Metanephros (tissue), 2 donors: ENCODE measurements around the gene PDRG1. TPM values are rescaled to one million over a fixed set of nuclear protein-coding genes. Genes with fewer than 3 reads are reported as not detected.

ENCODE experiments used
- small RNA-seq: library from RNA; depleted of rRNA; stranded (forward); fragments of <200 nt; gene quantifications from one replicate; pipeline ENCODE3, GENCODE V24; 2014; ENCODE audit warnings: low replicate concordance
- total RNA-seq: library from RNA; depleted of rRNA; stranded (reverse); fragments of >200 nt; gene quantifications from one replicate; pipeline ENCODE4 v1.2.3, GENCODE V29; 2014

The PDRG1 gene
- total RNA-seq: 5.9 TPM

GRCh38 chr20:31951530-31952453 lies at the start of gene PDRG1:
PDRG1 (minus strand) TSS chr20:31952046; CDS start chr20:31951961, 85 bp downstream.

GRCh38 chr20:31967830-31968249 lies 16.0 kb upstream of the PDRG1 start, which contains the start of gene XKR7:
XKR7 (plus strand) TSS chr20:31968151; CDS start chr20:31968176, 25 bp downstream.

Small RNA genes lying within 50 kb of the gene (small RNA-seq; reads per million reads assigned to genes)
- gene RNU1-94P: 0.12 reads per million

Other genes starting within 250 kb of the PDRG1 start
- gene BCL2L1, start 229.2 kb downstream of the PDRG1 start, total RNA-seq: 80.6 TPM
- gene TPX2, start 212.8 kb downstream of the PDRG1 start, total RNA-seq: 16.1 TPM
- 21.3 TPM for gene MYLK2, start 132.7 kb downstream of the PDRG1 start, total RNA-seq
- 5.3 TPM for gene FOXS1, start 106.4 kb downstream of the PDRG1 start, total RNA-seq
- 18.0 TPM for gene DUSP15, start 81.5 kb downstream of the PDRG1 start, total RNA-seq
- gene TTLL9, start 81.4 kb downstream of the PDRG1 start, total RNA-seq: 2.0 TPM
- 0.23 TPM for gene XKR7, start 16.1 kb upstream of the PDRG1 start, total RNA-seq
- gene CCM2L, start 58.4 kb upstream of the PDRG1 start, total RNA-seq: 12.7 TPM
- 11.8 TPM for gene HCK, start 100.2 kb upstream of the PDRG1 start, total RNA-seq
- gene TM9SF4, start 157.7 kb upstream of the PDRG1 start, total RNA-seq: 61.0 TPM